ENCODE measurements around the gene PPP1R14D.

DNA sequence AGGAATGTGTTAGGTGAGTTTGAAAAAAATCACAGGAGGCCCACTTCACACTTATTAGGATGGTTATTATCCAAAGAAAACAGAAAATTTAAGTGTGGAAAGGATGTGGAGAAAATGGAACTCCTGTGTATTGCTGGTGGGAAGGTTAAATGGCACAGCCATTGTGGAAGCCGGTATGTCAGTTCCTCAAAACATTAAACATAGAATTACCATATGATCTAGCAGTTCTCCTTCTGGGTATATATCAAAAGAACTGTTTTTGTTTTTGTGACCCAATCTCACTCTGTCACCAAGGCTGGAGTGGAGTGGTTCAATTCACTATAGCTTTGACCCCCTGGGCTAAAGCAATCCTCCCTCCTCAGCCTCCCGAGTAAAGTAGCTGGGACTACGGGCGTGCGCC, 32.0 kb downstream of the PPP1R14D start:
- TF ChIP-seq, protein P1, sequence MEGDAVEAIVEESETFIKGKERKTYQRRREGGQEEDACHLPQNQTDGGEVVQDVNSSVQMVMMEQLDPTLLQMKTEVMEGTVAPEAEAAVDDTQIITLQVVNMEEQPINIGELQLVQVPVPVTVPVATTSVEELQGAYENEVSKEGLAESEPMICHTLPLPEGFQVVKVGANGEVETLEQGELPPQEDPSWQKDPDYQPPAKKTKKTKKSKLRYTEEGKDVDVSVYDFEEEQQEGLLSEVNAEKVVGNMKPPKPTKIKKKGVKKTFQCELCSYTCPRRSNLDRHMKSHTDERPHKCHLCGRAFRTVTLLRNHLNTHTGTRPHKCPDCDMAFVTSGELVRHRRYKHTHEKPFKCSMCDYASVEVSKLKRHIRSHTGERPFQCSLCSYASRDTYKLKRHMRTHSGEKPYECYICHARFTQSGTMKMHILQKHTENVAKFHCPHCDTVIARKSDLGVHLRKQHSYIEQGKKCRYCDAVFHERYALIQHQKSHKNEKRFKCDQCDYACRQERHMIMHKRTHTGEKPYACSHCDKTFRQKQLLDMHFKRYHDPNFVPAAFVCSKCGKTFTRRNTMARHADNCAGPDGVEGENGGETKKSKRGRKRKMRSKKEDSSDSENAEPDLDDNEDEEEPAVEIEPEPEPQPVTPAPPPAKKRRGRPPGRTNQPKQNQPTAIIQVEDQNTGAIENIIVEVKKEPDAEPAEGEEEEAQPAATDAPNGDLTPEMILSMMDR (IDR thresholded peaks at IDR 0.05), result no peak
- no peak for TF ChIP-seq EZH2 (IDR thresholded peaks at IDR 0.05)
- TF ChIP-seq EZH2phosphoT487 (IDR thresholded peaks at IDR 0.05), result no peak

Measured in neural progenitor cell (in vitro differentiated cells).